Right lobe of liver (tissue), 6 donors: ENCODE data around the gene SPEF1. TPM values are rescaled to one million over a fixed set of nuclear protein-coding genes. Genes with fewer than 3 reads are reported as not detected.

Experiments used
- ATAC-seq, 4 donors: fragments of 200-7000 bp; cut with Tn5 transposase; one replicate each; pipeline ENCODE4 v1.9.1; 2020; ENCODE audit warnings: mild to moderate bottlenecking in 4 of 4, moderate library complexity in 4 of 4
- DNase-seq, 3 donors: peaks; one replicate each; pipeline ENCODE4 v3.0.0-alpha.2; 2020
- H3K27ac ChIP-seq, 3 donors: fragments of 200-600 bp; one replicate each; pipeline ENCODE4 v1.8.0; 2022
- H3K27me3 ChIP-seq, 2 donors: fragments of 200-600 bp; one replicate each; pipeline ENCODE4 v1.8.0; 2022
- H3K36me3 ChIP-seq, 4 donors: fragments of 200-600 bp; sonication (generic) in 1 of 4; one replicate each; pipeline versions ENCODE4 v1.5.1 to v1.8.0; 2017 to 2022; ENCODE audit warnings: control low read depth in 1 of 4
- H3K4me1 ChIP-seq, 4 donors: fragments of 200-600 bp; sonication (generic) in 1 of 4; one replicate each; pipeline versions ENCODE4 v1.5.1 to v1.8.0; 2017 to 2022; ENCODE audit warnings: control low read depth in 1 of 4
- H3K4me3 ChIP-seq, 3 donors: fragments of 200-600 bp; one replicate each; pipeline ENCODE4 v1.8.0; 2022
- H3K9me3 ChIP-seq, 4 donors: fragments of 200-600 bp; sonication (generic) in 1 of 4; one replicate each; pipeline versions ENCODE4 v1.5.1 to v1.8.0; 2017 to 2022; ENCODE audit warnings: control low read depth in 1 of 4
- POLR2A ChIP-seq: fragments of 450-650 bp; IDR thresholded peaks from one replicate; pipeline ENCODE4 v1.6.1; 2017; ENCODE audit warnings: antibody characterized with exemption, mild to moderate bottlenecking
- WGBS: methylation state at CpG from one replicate; pipeline ENCODE4 v1.1.6; 2018; ENCODE audit warnings: low coverage, low lambda C conversion rate; ENCODE audit not compliant: insufficient coverage; ENCODE audit errors: missing lambda C conversion rate; 5-methylcytosine and 5-hydroxymethylcytosine counted together
- intact Hi-C, 2 donors: fragments of 100-400 bp; cut with DNase I; formaldehyde crosslinking; loops; one replicate each; pipeline versions ENCODE4 v1.11.2 to v1.14.1; 2022
- total RNA-seq, 6 experiments: library from RNA; depleted of rRNA in 2 of 6; stranded (reverse); fragments of >200 nt in 2 of 6; fragmentation: NEBNext Ultra II Directional in 3 of 6; extraction: Animal tissue kit (Norgen Biotek cat#: 25700) in 3 of 6; gene quantifications; one replicate each; pipeline versions ENCODE4 v1.1.0 to v1.2.4, GENCODE V29; 2016 to 2023
- TF ChIP-seq, protein P1 (sequence below), 4 donors: fragments of 200-600 bp in 3 of 4; fragments of 450-650 bp in 1 of 4; IDR thresholded peaks; one replicate each; pipeline versions ENCODE4 v1.5.1 to v1.8.0; 2016 to 2022; ENCODE audit warnings: antibody characterized with exemption in 4 of 4, mild to moderate bottlenecking in 2 of 4
- donor health status: DM: no; HTN: yes; CAD: no.
- donor health status: DM: no; HTN: no; CAD: no.
- donor health status: DM: no; HTN: no; CAD: no.
- donor health status: DM: no; HTN: yes; CAD: no.
- donor health status: DM: no; HTN: yes; CAD: no.

SPEF1 gene
- total RNA-seq, 6 experiments from 2014 or later: not detected

DNA sequence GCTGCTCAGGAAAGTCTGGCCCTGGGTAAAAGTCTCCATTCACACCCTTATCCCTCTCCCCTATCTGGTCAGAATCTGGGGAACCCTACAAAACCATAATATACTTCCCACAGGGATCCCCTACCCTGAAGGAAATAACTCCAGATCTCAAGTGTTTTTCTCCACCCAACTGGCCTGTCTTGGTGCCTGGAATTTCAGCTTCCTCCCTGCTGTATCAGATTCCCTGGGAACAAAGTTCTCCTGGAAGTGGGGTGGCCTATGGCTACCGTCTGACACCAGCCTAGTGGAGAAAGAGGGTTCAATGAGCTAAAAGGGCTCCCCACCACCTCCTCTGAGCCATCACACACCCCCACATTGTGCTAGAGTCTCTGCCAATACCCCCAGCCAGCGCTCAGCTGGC lies 33.8 kb downstream of the SPEF1 start:
- TF ChIP-seq, protein P1, sequence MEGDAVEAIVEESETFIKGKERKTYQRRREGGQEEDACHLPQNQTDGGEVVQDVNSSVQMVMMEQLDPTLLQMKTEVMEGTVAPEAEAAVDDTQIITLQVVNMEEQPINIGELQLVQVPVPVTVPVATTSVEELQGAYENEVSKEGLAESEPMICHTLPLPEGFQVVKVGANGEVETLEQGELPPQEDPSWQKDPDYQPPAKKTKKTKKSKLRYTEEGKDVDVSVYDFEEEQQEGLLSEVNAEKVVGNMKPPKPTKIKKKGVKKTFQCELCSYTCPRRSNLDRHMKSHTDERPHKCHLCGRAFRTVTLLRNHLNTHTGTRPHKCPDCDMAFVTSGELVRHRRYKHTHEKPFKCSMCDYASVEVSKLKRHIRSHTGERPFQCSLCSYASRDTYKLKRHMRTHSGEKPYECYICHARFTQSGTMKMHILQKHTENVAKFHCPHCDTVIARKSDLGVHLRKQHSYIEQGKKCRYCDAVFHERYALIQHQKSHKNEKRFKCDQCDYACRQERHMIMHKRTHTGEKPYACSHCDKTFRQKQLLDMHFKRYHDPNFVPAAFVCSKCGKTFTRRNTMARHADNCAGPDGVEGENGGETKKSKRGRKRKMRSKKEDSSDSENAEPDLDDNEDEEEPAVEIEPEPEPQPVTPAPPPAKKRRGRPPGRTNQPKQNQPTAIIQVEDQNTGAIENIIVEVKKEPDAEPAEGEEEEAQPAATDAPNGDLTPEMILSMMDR (IDR thresholded peaks at IDR 0.05): no peak
- no peak for TF ChIP-seq POLR2A

DNA sequence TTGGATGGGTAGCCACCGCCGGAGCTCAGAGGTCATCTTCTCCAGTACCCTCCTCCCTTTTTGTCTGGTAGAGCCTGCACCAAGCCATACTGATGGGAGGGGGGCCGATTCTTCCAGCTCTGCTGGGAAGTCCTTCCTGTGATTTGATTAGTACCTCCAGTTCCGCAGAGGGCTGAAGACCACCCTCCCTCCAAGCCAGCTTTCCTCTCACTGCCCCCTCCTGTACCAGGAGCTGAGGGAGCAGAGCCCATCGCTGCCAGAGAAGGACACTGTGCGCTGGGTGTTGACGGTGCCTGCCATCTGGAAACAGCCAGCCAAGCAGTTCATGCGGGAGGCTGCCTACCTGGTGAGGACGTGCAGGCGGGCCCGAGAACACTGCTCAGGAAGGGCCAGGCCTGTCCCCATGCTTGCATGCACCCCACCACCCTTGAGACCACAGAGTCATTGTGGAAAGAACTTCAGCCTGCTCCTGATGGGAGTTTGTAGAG lies 35.5 kb downstream of the SPEF1 start:
- Histone ChIP-seq H3K27ac (no peak overlapping the region), H3K36me3 (no peaks in the 10 kb centered on the region), H3K4me1 (peaks cover 0 to 6% (median 0%) of the 10 kb centered on the region in 4 donors), H3K27me3 (peaks cover 0 to 4% of the 10 kb centered on the region in 2 donors), H3K9me3 (no peaks in the 10 kb centered on the region), H3K4me3 (no peak overlapping the region)
- ATAC-seq (no peak), DNase-seq (no peak)
- 67% methylated on average over 11 of the region's 11 CpGs for WGBS
- intact Hi-C loops: no loop called here
- TF ChIP-seq POLR2A: no peak
- TF ChIP-seq, protein P1 (IDR thresholded peaks at IDR 0.05): no peak

More for the DNA sequence above, 33.8 kb downstream of the SPEF1 start:
- 80% methylated on average over 1 of the region's 2 CpGs for WGBS
- peaks cover 0 to 18% (median 0%) of the 10 kb centered on the region in 4 donors for H3K4me1 ChIP-seq
- H3K4me3 ChIP-seq: no peak overlapping the region
- DNase-seq (no peak), ATAC-seq (no peak)
- peaks cover 0 to 6% of the 10 kb centered on the region in 2 donors for H3K27me3 ChIP-seq
- H3K9me3 ChIP-seq: no peaks in the 10 kb centered on the region
- no peak overlapping the region for H3K27ac ChIP-seq
- no peaks in the 10 kb centered on the region for H3K36me3 ChIP-seq
- intact Hi-C loops: no loop called here

DNA sequence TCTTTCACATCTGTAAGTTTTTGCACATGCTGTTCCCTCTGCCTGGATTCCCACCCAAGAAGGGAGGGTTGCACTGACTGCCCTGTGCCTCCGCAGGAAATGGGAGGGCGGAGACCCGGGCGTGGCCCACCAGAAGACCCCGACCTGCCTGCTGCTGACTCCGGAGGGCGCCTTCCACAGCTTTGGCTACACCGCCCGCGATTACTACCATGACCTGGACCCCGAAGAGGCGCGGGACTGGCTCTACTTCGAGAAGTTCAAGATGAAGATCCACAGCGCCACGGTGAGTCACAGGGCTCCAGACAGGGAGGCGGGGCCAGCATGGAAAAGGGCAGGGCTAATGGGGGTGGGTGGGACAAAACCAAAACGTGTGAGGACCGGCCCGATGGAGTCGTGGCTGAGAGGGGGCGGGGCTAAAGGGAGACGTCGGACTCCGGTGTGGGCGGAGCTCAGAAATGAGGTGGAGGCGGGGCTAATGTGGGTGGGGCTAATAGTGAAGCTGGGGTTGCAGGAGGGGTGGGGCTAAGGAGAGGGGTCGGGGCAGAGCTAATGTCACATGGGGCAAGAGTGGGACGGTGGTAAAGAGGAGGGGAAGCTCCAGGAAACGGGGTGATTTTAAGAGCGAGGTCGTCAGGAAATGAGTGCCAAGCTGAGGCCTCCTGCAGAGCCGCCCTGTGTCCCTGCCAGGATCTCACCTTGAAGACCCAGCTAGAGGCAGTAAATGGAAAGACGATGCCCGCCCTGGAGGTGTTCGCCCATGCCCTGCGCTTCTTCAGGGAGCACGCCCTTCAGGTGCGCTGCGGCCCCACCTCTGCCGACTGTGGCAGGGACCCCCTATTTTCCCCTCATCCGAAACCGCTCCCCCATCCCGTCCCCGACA lies 36.2 kb downstream of the SPEF1 start:
- Histone ChIP-seq H3K9me3 (no peaks in the 10 kb centered on the region), H3K27ac (no peak overlapping the region), H3K4me3 (no peak overlapping the region), H3K27me3 (no peaks in the 10 kb centered on the region), H3K36me3 (no peaks in the 10 kb centered on the region), H3K4me1 (peaks cover 0 to 5% (median 0%) of the 10 kb centered on the region in 4 donors)
- intact Hi-C loops: no loop called here
- WGBS: 18% methylated on average over 31 of the region's 45 CpGs
- DNase-seq (peak; percentile 56 to 74 (median 71)), ATAC-seq (peak; percentile 67 to 75 (median 74))
- no peak for TF ChIP-seq POLR2A
- TF ChIP-seq, protein P1 (IDR thresholded peaks at IDR 0.05): no peak

DNA sequence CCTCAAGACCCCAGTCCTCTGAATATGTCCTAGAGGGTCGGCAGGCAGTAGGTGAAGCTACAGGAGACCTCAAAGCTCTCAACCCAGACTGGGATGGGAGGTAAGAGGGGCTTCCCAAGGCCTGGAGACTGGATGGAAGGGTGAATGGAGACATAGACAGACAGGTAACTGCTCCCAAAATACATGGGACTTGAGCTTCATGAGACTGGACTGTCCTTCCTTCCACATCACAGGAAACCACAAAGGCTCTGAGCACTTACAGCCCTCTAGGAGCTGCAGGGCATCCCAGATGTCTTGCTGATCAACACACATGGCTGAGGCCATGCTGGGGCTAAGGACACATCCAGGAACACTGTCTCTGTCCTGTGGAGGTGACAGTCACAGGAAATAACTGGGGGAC lies 37.2 kb downstream of the SPEF1 start:
- DNase-seq (no peak), ATAC-seq (no peak)
- no CpG with 5 or more reads among the region's 1 CpG for WGBS
- TF ChIP-seq POLR2A: no peak
- TF ChIP-seq, protein P1 (IDR thresholded peaks at IDR 0.05): no peak
- H3K4me1 ChIP-seq: peaks cover 0 to 8% (median 1%) of the 10 kb centered on the region in 4 donors
- H3K27ac ChIP-seq: no peak overlapping the region
- H3K36me3 ChIP-seq: no peaks in the 10 kb centered on the region
- H3K4me3 ChIP-seq: no peak overlapping the region
- no peaks in the 10 kb centered on the region for H3K27me3 ChIP-seq
- H3K9me3 ChIP-seq: no peaks in the 10 kb centered on the region
- intact Hi-C loops: no loop called here
